ENCODE measurements around the gene LDB2.

The LDB2 gene

GRCh38 chr4:16733509-16733908, 164.9 kb downstream of the LDB2 start:
- Histone ChIP-seq H3K27me3 (ENCODE audit: control insufficient read depth in 1 of 2, insufficient read depth in 2 of 2, low read length in 2 of 2) (no peaks in the 10 kb centered on the region), H3K27ac (ENCODE audit: low read length) (no peak overlapping the region), H3K4me1 (ENCODE audit: control insufficient read depth, insufficient read depth, low read length) (no peaks in the 10 kb centered on the region), H3K36me3 (ENCODE audit: control insufficient read depth in 2 of 2, insufficient read depth in 2 of 2, low read length in 2 of 2) (no peaks in the 10 kb centered on the region), H3K4me3 (ENCODE audit: low read length in 2 of 2) (no peak overlapping the region), H3K9me3 (ENCODE audit: control insufficient read depth in 2 of 2, low read length in 2 of 2) (no peaks in the 10 kb centered on the region), H3K9ac (ENCODE audit: low read length in 2 of 2) (no peak overlapping the region)

GRCh38 chr4:16732741-16733140, 165.7 kb downstream of the LDB2 start:
- H3K4me3 ChIP-seq (ENCODE audit: low read length in 2 of 2), result no peak overlapping the region
- no peaks in the 10 kb centered on the region for H3K4me1 ChIP-seq (ENCODE audit: control insufficient read depth, insufficient read depth, low read length)
- no peaks in the 10 kb centered on the region for H3K27me3 ChIP-seq (ENCODE audit: control insufficient read depth in 1 of 2, insufficient read depth in 2 of 2, low read length in 2 of 2)
- H3K9me3 ChIP-seq (ENCODE audit: control insufficient read depth in 2 of 2, low read length in 2 of 2), result no peaks in the 10 kb centered on the region
- no peak overlapping the region for H3K9ac ChIP-seq (ENCODE audit: low read length in 2 of 2)
- no peaks in the 10 kb centered on the region for H3K36me3 ChIP-seq (ENCODE audit: control insufficient read depth in 2 of 2, insufficient read depth in 2 of 2, low read length in 2 of 2)
- H3K27ac ChIP-seq (ENCODE audit: low read length), result no peak overlapping the region

GRCh38 chr4:16731776-16732380, 166.6 kb downstream of the LDB2 start:
- H3K4me1 ChIP-seq (ENCODE audit: control insufficient read depth, insufficient read depth, low read length), result no peaks in the 10 kb centered on the region
- no peak overlapping the region for H3K27ac ChIP-seq (ENCODE audit: low read length)
- no peak overlapping the region for H3K9ac ChIP-seq (ENCODE audit: low read length in 2 of 2)
- no peaks in the 10 kb centered on the region for H3K27me3 ChIP-seq (ENCODE audit: control insufficient read depth in 1 of 2, insufficient read depth in 2 of 2, low read length in 2 of 2)
- no peaks in the 10 kb centered on the region for H3K36me3 ChIP-seq (ENCODE audit: control insufficient read depth in 2 of 2, insufficient read depth in 2 of 2, low read length in 2 of 2)
- H3K4me3 ChIP-seq (ENCODE audit: low read length in 2 of 2), result no peak overlapping the region
- no peaks in the 10 kb centered on the region for H3K9me3 ChIP-seq (ENCODE audit: control insufficient read depth in 2 of 2, low read length in 2 of 2)

GRCh38 chr4:16730522-16731205, 167.8 kb downstream of the LDB2 start:
- no peak overlapping the region for H3K4me3 ChIP-seq (ENCODE audit: low read length in 2 of 2)
- H3K27ac ChIP-seq (ENCODE audit: low read length), result no peak overlapping the region
- H3K27me3 ChIP-seq (ENCODE audit: control insufficient read depth in 1 of 2, insufficient read depth in 2 of 2, low read length in 2 of 2), result no peaks in the 10 kb centered on the region
- H3K4me1 ChIP-seq (ENCODE audit: control insufficient read depth, insufficient read depth, low read length), result no peaks in the 10 kb centered on the region
- no peaks in the 10 kb centered on the region for H3K9me3 ChIP-seq (ENCODE audit: control insufficient read depth in 2 of 2, low read length in 2 of 2)
- H3K9ac ChIP-seq (ENCODE audit: low read length in 2 of 2), result no peak overlapping the region
- H3K36me3 ChIP-seq (ENCODE audit: control insufficient read depth in 2 of 2, insufficient read depth in 2 of 2, low read length in 2 of 2), result no peaks in the 10 kb centered on the region

GRCh38 chr4:16729336-16729735, 169.1 kb downstream of the LDB2 start:
- Histone ChIP-seq H3K9me3 (ENCODE audit: control insufficient read depth in 2 of 2, low read length in 2 of 2) (peaks cover 0 to 2% of the 10 kb centered on the region in 2 donors), H3K27me3 (ENCODE audit: control insufficient read depth in 1 of 2, insufficient read depth in 2 of 2, low read length in 2 of 2) (no peaks in the 10 kb centered on the region), H3K9ac (ENCODE audit: low read length in 2 of 2) (no peak overlapping the region)

GRCh38 chr4:16728849-16729248, 169.6 kb downstream of the LDB2 start:
- peaks cover 0 to 2% of the 10 kb centered on the region in 2 donors for H3K9me3 ChIP-seq (ENCODE audit: control insufficient read depth in 2 of 2, low read length in 2 of 2)
- H3K9ac ChIP-seq (ENCODE audit: low read length in 2 of 2), result no peak overlapping the region
- H3K36me3 ChIP-seq (ENCODE audit: control insufficient read depth in 2 of 2, insufficient read depth in 2 of 2, low read length in 2 of 2), result no peaks in the 10 kb centered on the region
- H3K27me3 ChIP-seq (ENCODE audit: control insufficient read depth in 1 of 2, insufficient read depth in 2 of 2, low read length in 2 of 2), result no peaks in the 10 kb centered on the region
- no peak overlapping the region for H3K4me3 ChIP-seq (ENCODE audit: low read length in 2 of 2)
- H3K27ac ChIP-seq (ENCODE audit: low read length), result no peak overlapping the region
- H3K4me1 ChIP-seq (ENCODE audit: control insufficient read depth, insufficient read depth, low read length), result no peaks in the 10 kb centered on the region

More at GRCh38 chr4:16729336-16729735, 169.1 kb downstream of the LDB2 start:
- no peaks in the 10 kb centered on the region for H3K36me3 ChIP-seq (ENCODE audit: control insufficient read depth in 2 of 2, insufficient read depth in 2 of 2, low read length in 2 of 2)
- H3K4me3 ChIP-seq (ENCODE audit: low read length in 2 of 2), result no peak overlapping the region
- H3K27ac ChIP-seq (ENCODE audit: low read length), result no peak overlapping the region
- H3K4me1 ChIP-seq (ENCODE audit: control insufficient read depth, insufficient read depth, low read length), result no peaks in the 10 kb centered on the region

- Histone ChIP-seq H3K27ac (ENCODE audit: low read length) (no peak overlapping the region), H3K27me3 (ENCODE audit: control insufficient read depth in 1 of 2, insufficient read depth in 2 of 2, low read length in 2 of 2) (no peaks in the 10 kb centered on the region), H3K9ac (ENCODE audit: low read length in 2 of 2) (no peak overlapping the region), H3K4me3 (ENCODE audit: low read length in 2 of 2) (no peak overlapping the region), H3K9me3 (ENCODE audit: control insufficient read depth in 2 of 2, low read length in 2 of 2) (peaks cover 0 to 2% of the 10 kb centered on the region in 2 donors), H3K4me1 (ENCODE audit: control insufficient read depth, insufficient read depth, low read length) (no peaks in the 10 kb centered on the region), H3K36me3 (ENCODE audit: control insufficient read depth in 2 of 2, insufficient read depth in 2 of 2, low read length in 2 of 2) (no peaks in the 10 kb centered on the region)
These were observed 170.3 kb downstream of the LDB2 start for GRCh38 chr4:16728111-16728510.

- Histone ChIP-seq H3K4me3 (ENCODE audit: low read length in 2 of 2) (no peak overlapping the region), H3K36me3 (ENCODE audit: control insufficient read depth in 2 of 2, insufficient read depth in 2 of 2, low read length in 2 of 2) (no peaks in the 10 kb centered on the region), H3K27ac (ENCODE audit: low read length) (no peak overlapping the region), H3K27me3 (ENCODE audit: control insufficient read depth in 1 of 2, insufficient read depth in 2 of 2, low read length in 2 of 2) (no peaks in the 10 kb centered on the region), H3K9ac (ENCODE audit: low read length in 2 of 2) (no peak overlapping the region), H3K4me1 (ENCODE audit: control insufficient read depth, insufficient read depth, low read length) (no peaks in the 10 kb centered on the region), H3K9me3 (ENCODE audit: control insufficient read depth in 2 of 2, low read length in 2 of 2) (peaks cover 0 to 2% of the 10 kb centered on the region in 2 donors)
These were observed 171.2 kb downstream of the LDB2 start for GRCh38 chr4:16727218-16727617.

- H3K4me1 ChIP-seq (ENCODE audit: control insufficient read depth, insufficient read depth, low read length), result no peaks in the 10 kb centered on the region
- H3K27ac ChIP-seq (ENCODE audit: low read length), result no peak overlapping the region
- H3K36me3 ChIP-seq (ENCODE audit: control insufficient read depth in 2 of 2, insufficient read depth in 2 of 2, low read length in 2 of 2), result no peaks in the 10 kb centered on the region
- H3K27me3 ChIP-seq (ENCODE audit: control insufficient read depth in 1 of 2, insufficient read depth in 2 of 2, low read length in 2 of 2), result no peaks in the 10 kb centered on the region
- no peak overlapping the region for H3K9ac ChIP-seq (ENCODE audit: low read length in 2 of 2)
- no peak overlapping the region for H3K4me3 ChIP-seq (ENCODE audit: low read length in 2 of 2)
- peaks cover 0 to 2% of the 10 kb centered on the region in 2 donors for H3K9me3 ChIP-seq (ENCODE audit: control insufficient read depth in 2 of 2, low read length in 2 of 2)
These were observed 171.9 kb downstream of the LDB2 start for GRCh38 chr4:16726368-16727050.

GRCh38 chr4:16725252-16725651, 173.2 kb downstream of the LDB2 start:
- H3K9me3 ChIP-seq (ENCODE audit: control insufficient read depth in 2 of 2, low read length in 2 of 2), result peaks cover 0 to 2% of the 10 kb centered on the region in 2 donors
- no peaks in the 10 kb centered on the region for H3K4me1 ChIP-seq (ENCODE audit: control insufficient read depth, insufficient read depth, low read length)
- H3K9ac ChIP-seq (ENCODE audit: low read length in 2 of 2), result no peak overlapping the region
- no peak overlapping the region for H3K27ac ChIP-seq (ENCODE audit: low read length)
- no peaks in the 10 kb centered on the region for H3K36me3 ChIP-seq (ENCODE audit: control insufficient read depth in 2 of 2, insufficient read depth in 2 of 2, low read length in 2 of 2)
- H3K27me3 ChIP-seq (ENCODE audit: control insufficient read depth in 1 of 2, insufficient read depth in 2 of 2, low read length in 2 of 2), result no peaks in the 10 kb centered on the region
- no peak overlapping the region for H3K4me3 ChIP-seq (ENCODE audit: low read length in 2 of 2)

GRCh38 chr4:16722416-16722815, 176.0 kb downstream of the LDB2 start:
- H3K36me3 ChIP-seq (ENCODE audit: control insufficient read depth in 2 of 2, insufficient read depth in 2 of 2, low read length in 2 of 2), result no peaks in the 10 kb centered on the region
- no peaks in the 10 kb centered on the region for H3K27me3 ChIP-seq (ENCODE audit: control insufficient read depth in 1 of 2, insufficient read depth in 2 of 2, low read length in 2 of 2)
- no peak overlapping the region for H3K9ac ChIP-seq (ENCODE audit: low read length in 2 of 2)
- peaks cover 0 to 2% of the 10 kb centered on the region in 2 donors for H3K9me3 ChIP-seq (ENCODE audit: control insufficient read depth in 2 of 2, low read length in 2 of 2)
- no peak overlapping the region for H3K27ac ChIP-seq (ENCODE audit: low read length)
- H3K4me1 ChIP-seq (ENCODE audit: control insufficient read depth, insufficient read depth, low read length), result no peaks in the 10 kb centered on the region
- H3K4me3 ChIP-seq (ENCODE audit: low read length in 2 of 2), result no peak overlapping the region
